ENCODE measurements around the gene NGF.

- no peak for TF ChIP-seq CTCF (IDR thresholded peaks at IDR 0.05)
- TF ChIP-seq POLR2A (IDR thresholded peaks at IDR 0.05): no peak
These were observed 54.8 kb downstream of the NGF start for GRCh38 chr1:115283249-115283648.

All from thyroid gland (tissue), 4 donors.